HUES64 (cell line): ENCODE data around the gene LAMA1. TPM values are rescaled to one million over a fixed set of nuclear protein-coding genes. Genes with fewer than 3 reads are reported as not detected.
"Not testable (repeated sequence)": the region's sequence is repeated elsewhere in the genome, so short reads cannot be mapped to it uniquely, and the experiment has no call there.

Experiments
- H3K27ac ChIP-seq: 2 replicates; pipeline ENCODE4 v1.7.0; 2013; ENCODE audit warnings: low read depth, low read length, inconsistent platforms
- H3K27me3 ChIP-seq: 2 replicates; pipeline ENCODE4 v1.6.1; 2013; ENCODE audit warnings: mild to moderate bottlenecking, low read length; ENCODE audit not compliant: insufficient read depth
- H3K36me3 ChIP-seq: 2 replicates; pipeline ENCODE4 v1.6.1; 2013; ENCODE audit warnings: mild to moderate bottlenecking, low read length; ENCODE audit not compliant: insufficient read depth
- H3K4me1 ChIP-seq: 2 replicates; pipeline ENCODE4 v1.6.1; 2013; ENCODE audit warnings: mild to moderate bottlenecking, low read length, moderate library complexity; ENCODE audit not compliant: insufficient read depth
- H3K4me3 ChIP-seq: 2 replicates; pipeline ENCODE4 v1.5.1; 2013; ENCODE audit warnings: mild to moderate bottlenecking, low read length, moderate library complexity
- H3K9ac ChIP-seq: 2 replicates; pipeline ENCODE4 v1.6.1; 2013; ENCODE audit warnings: mild to moderate bottlenecking, low read depth, low read length
- H3K9me3 ChIP-seq: 2 replicates; pipeline ENCODE4 v1.6.1; 2013; ENCODE audit warnings: low read depth, low read length; ENCODE audit not compliant: insufficient read depth
- WGBS: fragments of 150-250, 120-280 bp; methylation state at CpG from one replicate; pipeline ENCODE4 v1.1.7; 2013; ENCODE audit warnings: missing lambda C conversion rate; 5-methylcytosine and 5-hydroxymethylcytosine counted together
- polyA plus RNA-seq, 2 experiments: library from polyadenylated mRNA; stranded (reverse); fragments of 50-300 nt; gene quantifications; one replicate each; pipeline ENCODE4 v1.2.3, GENCODE V29; 2013

LAMA1 gene
- 29.7 TPM for polyA plus RNA-seq (2013, experiment 1 of 2)
- 35.4 TPM for polyA plus RNA-seq (2013, experiment 2 of 2)

DNA sequence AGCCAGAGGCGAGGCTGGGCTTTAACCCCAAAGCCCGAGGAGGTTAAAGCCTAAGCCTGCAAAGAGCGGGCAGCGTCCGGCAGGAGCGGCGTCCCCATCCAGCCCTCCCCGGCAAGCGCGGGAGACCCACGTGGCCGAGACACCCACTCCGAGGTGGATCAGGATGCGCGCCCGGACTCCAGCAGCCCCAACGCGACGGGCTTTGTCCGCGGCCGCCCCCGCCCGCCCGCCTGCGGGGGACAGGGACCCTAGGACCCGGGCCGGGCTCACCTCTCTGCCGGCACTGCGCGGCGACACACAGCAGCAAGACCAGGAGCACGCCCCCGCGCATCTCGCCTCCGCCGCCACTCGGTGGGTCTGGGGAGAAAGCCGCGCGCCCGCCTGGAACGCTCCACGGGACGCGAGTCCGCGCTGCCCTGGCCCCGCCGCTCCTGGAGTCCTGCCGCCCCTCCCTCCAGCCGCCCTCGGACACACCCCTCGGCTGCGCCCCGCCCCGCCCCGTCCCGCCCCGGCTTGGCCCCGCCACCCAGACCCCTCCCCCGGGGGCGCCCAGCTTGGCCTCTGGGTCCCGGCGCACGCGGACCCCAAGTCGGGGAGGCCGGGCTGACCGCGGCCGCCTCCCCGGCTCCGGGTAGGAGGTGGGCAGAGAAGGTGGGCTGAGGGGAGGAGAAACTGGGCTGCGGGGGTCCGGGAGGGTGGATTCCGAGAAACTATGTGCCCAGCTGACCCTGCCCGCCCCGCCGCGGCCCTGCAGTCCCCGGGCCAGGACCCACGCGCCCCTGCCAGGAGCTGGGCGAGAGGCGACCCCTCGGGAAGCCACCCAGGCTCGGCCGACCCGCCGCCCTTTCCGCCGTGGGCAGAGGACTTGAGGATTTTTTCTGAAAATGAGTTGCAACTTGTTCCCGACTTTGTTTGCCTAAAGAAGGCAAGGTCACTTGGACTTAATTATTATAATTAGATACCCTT, at the start of gene LAMA1:
Gene LAMA1, minus strand, starts transcription at position 408 of the 966 bp plus-strand sequence. Its CDS starts 77 bp downstream, at position 331.
- H3K9ac ChIP-seq, result peak within 1 kb of the TSS; percentile 82
- WGBS, result 1% methylated on average over 92 of the region's 95 CpGs
- H3K27me3 ChIP-seq, result peaks cover 12% of the 10 kb centered on the region
- H3K27ac ChIP-seq, result no peak within 1 kb of the TSS; the same call in 1 of the 2 replicates
- H3K4me3 ChIP-seq, result peak within 1 kb of the TSS; percentile 61
- no peaks in the 10 kb centered on the region for H3K9me3 ChIP-seq
- peaks cover 6% of the 10 kb centered on the region; the same call in 1 of the 2 replicates for H3K4me1 ChIP-seq
- no peaks in the 10 kb centered on the region for H3K36me3 ChIP-seq

DNA sequence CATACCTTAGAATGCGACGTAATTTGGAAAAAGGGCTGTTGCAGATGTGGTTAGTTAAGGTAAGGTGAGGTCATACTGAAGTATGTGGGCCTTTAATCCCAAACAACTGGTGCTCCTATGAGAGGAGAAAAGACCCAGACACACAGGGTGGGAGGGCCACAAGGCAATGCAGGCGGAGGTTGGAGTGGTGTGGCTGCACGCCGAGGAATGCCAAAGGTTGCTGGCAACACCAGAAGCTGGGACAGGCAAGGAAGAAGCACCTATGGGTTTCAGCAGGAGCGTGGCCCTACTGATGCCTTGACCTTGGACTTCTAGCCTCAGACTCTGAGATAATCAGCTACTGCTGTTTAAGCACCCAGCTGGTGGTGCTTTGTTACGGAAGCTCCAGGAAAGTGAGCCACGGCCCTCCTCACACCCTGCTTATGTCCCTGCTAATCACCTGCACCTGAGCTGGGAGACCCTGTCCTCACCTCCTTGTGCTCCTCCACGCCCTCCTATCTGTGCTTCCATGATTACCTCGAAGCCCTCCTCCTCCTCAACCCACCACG, 48.3 kb upstream of the LAMA1 start:
- WGBS, result 86% methylated on average over 11 of the region's 11 CpGs

DNA sequence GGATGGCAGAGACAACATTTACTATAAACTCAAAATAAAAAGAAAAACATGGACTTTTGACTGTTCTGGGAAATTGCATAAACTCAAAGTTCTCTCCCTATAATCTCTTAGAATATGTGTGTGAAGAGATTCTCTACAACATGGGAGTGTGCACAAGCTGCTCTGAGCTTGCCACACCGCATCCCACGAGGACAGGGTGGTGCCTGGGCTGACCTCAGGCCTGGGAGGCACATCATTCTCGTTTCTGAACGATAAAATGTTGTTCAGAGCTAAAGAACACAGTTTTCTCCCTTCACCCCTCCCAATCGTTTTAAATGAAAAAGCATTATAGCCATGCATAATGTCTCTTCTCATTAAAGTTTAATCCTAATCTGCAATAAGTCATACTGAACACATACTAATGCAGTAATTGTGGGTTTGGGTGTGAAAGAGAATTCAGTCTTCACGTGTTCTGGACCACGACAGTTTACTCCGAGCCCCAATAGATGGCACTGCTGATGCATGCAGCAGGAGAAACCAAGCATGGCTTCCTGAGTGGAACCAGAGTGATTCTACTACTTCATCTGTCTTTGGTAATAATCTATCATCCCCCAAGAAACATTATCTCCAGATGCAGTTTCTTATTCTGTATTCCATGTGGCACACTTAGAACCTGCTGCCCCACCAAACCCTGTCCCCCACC, 46.9 kb upstream of the LAMA1 start:
- H3K27ac ChIP-seq, result no peak overlapping the region
- no peaks in the 10 kb centered on the region for H3K27me3 ChIP-seq
- H3K4me1 ChIP-seq, result peaks cover 3% of the 10 kb centered on the region; the same call in 1 of the 2 replicates
- no peak overlapping the region for H3K9ac ChIP-seq
- 74% methylated on average over 8 of the region's 8 CpGs for whole genome bisulfite sequencing
- no peak overlapping the region for H3K4me3 ChIP-seq
- no peaks in the 10 kb centered on the region for H3K36me3 ChIP-seq
- H3K9me3 ChIP-seq, result no peaks in the 10 kb centered on the region

More for the DNA sequence above, 48.3 kb upstream of the LAMA1 start:
- Histone ChIP-seq H3K27me3 (no peaks in the 10 kb centered on the region), H3K4me3 (no peak overlapping the region), H3K9me3 (no peaks in the 10 kb centered on the region), H3K27ac (no peak overlapping the region), H3K4me1 (peaks cover 3% of the 10 kb centered on the region; the same call in 1 of the 2 replicates), H3K9ac (no peak overlapping the region), H3K36me3 (no peaks in the 10 kb centered on the region)

GRCh38 chr18:7158216-7158615, 40.6 kb upstream of the LAMA1 start:
- no peak overlapping the region for H3K9ac ChIP-seq
- 69% methylated on average over 10 of the region's 10 CpGs for whole genome bisulfite sequencing
- H3K36me3 ChIP-seq, result no peaks in the 10 kb centered on the region
- H3K4me1 ChIP-seq, result peaks cover 4% of the 10 kb centered on the region; the same call in 1 of the 2 replicates
- no peaks in the 10 kb centered on the region for H3K9me3 ChIP-seq
- H3K27me3 ChIP-seq, result no peaks in the 10 kb centered on the region
- no peak overlapping the region for H3K4me3 ChIP-seq
- no peak overlapping the region for H3K27ac ChIP-seq

DNA sequence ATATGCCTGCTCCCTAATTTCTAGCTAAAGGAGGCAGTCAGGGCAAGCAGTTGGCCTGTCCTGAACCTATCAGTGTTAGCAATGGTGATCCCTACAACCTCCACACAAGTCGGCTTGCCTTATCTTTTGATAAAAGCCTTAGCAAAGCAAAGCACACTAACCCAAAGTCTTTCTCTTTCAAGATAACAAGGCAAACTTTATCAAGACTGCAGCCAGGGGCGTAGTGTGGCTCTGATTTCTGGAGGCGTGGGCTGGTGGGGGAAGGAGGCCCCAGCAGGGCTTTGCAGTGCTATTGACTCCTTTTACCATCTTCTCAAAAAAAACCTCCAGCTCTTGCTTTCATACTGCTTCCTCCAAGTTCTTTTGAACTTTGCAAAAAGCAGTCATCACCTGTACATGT, 40.2 kb upstream of the LAMA1 start:
- 79% methylated on average over 3 of the region's 3 CpGs for WGBS
- Histone ChIP-seq H3K9me3 (no peaks in the 10 kb centered on the region), H3K27me3 (no peaks in the 10 kb centered on the region), H3K4me1 (peaks cover 4% of the 10 kb centered on the region; the same call in 1 of the 2 replicates), H3K27ac (no peak overlapping the region), H3K4me3 (no peak overlapping the region), H3K9ac (no peak overlapping the region), H3K36me3 (no peaks in the 10 kb centered on the region)

DNA sequence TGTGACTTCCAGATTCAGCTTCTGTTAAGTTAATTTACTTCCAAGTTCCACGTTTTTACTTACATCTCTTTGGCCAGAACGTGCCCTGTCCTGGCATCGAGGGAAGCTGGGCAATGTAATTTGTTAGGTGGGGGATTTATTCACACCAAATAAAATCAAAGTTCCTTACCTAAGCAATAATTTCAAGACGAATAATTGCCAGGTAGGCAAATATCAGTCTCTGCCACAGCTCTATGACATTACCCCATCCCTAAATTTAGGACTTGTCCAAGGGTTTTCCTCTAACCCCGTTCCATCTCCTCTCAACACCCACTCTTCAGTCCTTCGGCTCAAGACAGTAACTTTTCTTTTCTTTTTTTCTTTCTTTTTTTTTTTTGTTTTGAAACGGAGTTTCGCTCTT, 38.3 kb upstream of the LAMA1 start:
- WGBS, result 98% methylated on average over 6 of the region's 8 CpGs
- peaks cover 4% of the 10 kb centered on the region; the same call in 1 of the 2 replicates for H3K4me1 ChIP-seq

GRCh38 chr18:7155092-7155491, 37.5 kb upstream of the LAMA1 start:
- peaks cover 4% of the 10 kb centered on the region; the same call in 1 of the 2 replicates for H3K4me1 ChIP-seq
- no peak overlapping the region for H3K4me3 ChIP-seq
- no peaks in the 10 kb centered on the region for H3K27me3 ChIP-seq
- H3K27ac ChIP-seq, result no peak overlapping the region
- H3K36me3 ChIP-seq, result no peaks in the 10 kb centered on the region
- H3K9me3 ChIP-seq, result no peaks in the 10 kb centered on the region
- 93% methylated on average over 5 of the region's 5 CpGs for WGBS
- H3K9ac ChIP-seq, result no peak overlapping the region

More for the DNA sequence above, 38.3 kb upstream of the LAMA1 start:
- no peak overlapping the region for H3K4me3 ChIP-seq
- no peak overlapping the region for H3K27ac ChIP-seq
- H3K36me3 ChIP-seq, result no peaks in the 10 kb centered on the region
- no peaks in the 10 kb centered on the region for H3K9me3 ChIP-seq
- no peaks in the 10 kb centered on the region for H3K27me3 ChIP-seq
- H3K9ac ChIP-seq, result no peak overlapping the region

- no peaks in the 10 kb centered on the region for H3K27me3 ChIP-seq
- no peaks in the 10 kb centered on the region for H3K36me3 ChIP-seq
- H3K4me1 ChIP-seq, result 0 out of 2 replicates have a peak, but pooled peaks cover under 1% of the 10 kb centered on the region
- H3K9ac ChIP-seq, result no peak overlapping the region
- H3K9me3 ChIP-seq, result no peaks in the 10 kb centered on the region
- no peak overlapping the region for H3K27ac ChIP-seq
- 94% methylated on average over 1 of the region's 1 CpG for WGBS
- H3K4me3 ChIP-seq, result no peak overlapping the region
Observed at GRCh38 chr18:7152440-7152839, 34.8 kb upstream of the LAMA1 start.

DNA sequence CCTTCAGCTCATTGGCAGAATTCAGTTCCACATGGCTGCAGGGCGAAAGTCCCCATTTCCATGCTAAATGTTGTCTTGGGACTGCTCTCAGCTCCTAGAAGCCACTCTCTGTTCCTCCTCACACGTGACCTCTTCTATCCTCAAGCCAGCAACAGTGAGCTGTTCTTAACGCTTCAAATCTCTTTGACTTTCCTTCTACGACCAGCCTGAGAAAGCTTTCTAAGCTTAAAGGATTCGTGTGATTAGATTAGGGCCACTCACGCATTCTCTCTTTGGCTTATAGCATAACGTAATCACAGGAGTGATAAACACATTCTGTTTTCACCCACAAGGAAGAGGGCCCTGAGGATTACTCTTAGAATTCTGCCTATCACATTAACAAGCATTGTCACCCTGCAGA, 29.8 kb upstream of the LAMA1 start:
- no peaks in the 10 kb centered on the region for H3K27me3 ChIP-seq
- H3K9ac ChIP-seq, result no peak overlapping the region
- H3K4me3 ChIP-seq, result no peak overlapping the region
- H3K4me1 ChIP-seq, result no peaks in the 10 kb centered on the region
- H3K9me3 ChIP-seq, result no peaks in the 10 kb centered on the region
- peak overlapping the region; percentile 36; the same call in 1 of the 2 replicates for H3K27ac ChIP-seq
- no peaks in the 10 kb centered on the region for H3K36me3 ChIP-seq
- 84% methylated on average over 7 of the region's 7 CpGs for WGBS

- no peaks in the 10 kb centered on the region for H3K9me3 ChIP-seq
- H3K4me3 ChIP-seq, result no peak overlapping the region
- no peaks in the 10 kb centered on the region for H3K4me1 ChIP-seq
- no peak overlapping the region for H3K9ac ChIP-seq
- H3K36me3 ChIP-seq, result no peaks in the 10 kb centered on the region
- 91% methylated on average over 1 of the region's 1 CpG for WGBS
- H3K27me3 ChIP-seq, result no peaks in the 10 kb centered on the region
- no peak overlapping the region for H3K27ac ChIP-seq
Observed at GRCh38 chr18:7146067-7146466, 28.5 kb upstream of the LAMA1 start.

- H3K27ac ChIP-seq, H3K9me3 ChIP-seq, H3K36me3 ChIP-seq, H3K27me3 ChIP-seq, H3K4me3 ChIP-seq, H3K4me1 ChIP-seq, H3K9ac ChIP-seq: not testable (repeated sequence)
- WGBS, result 95% methylated on average over 12 of the region's 12 CpGs
Observed at GRCh38 chr18:7144921-7145320, 27.3 kb upstream of the LAMA1 start.
